Measurements from ENCODE around the gene PTPRG. TPM values are rescaled to one million over a fixed set of nuclear protein-coding genes. Genes with fewer than 3 reads are reported as not detected.

PTPRG gene
- total RNA-seq, 1 experiment from 2014 or later, result 69.3 TPM

- no peaks in the 10 kb centered on the region for H3K27me3 ChIP-seq (ENCODE audit: insufficient read depth, low read length)
- WGBS (ENCODE audit: extremely low coverage, insufficient read length, low lambda C conversion rate), result no CpG with 5 or more reads among the region's 3 CpGs
- no peak overlapping the region for H2BK15ac ChIP-seq (ENCODE audit: low read depth, low read length)
- H3K79me2 ChIP-seq (ENCODE audit: insufficient read depth, low read length), result peaks cover 77% of the 10 kb centered on the region
- H3K23me2 ChIP-seq (ENCODE audit: insufficient read length, low read depth, low read length, poor library complexity, severe bottlenecking), result no peaks in the 10 kb centered on the region
- no peak overlapping the region for H4K8ac ChIP-seq (replicated peaks; ENCODE audit: insufficient read length, low read depth, low read length)
- H3K4me2 ChIP-seq (ENCODE audit: insufficient read depth, insufficient read length, low read length), result no peak overlapping the region
- TF ChIP-seq, protein P1, sequence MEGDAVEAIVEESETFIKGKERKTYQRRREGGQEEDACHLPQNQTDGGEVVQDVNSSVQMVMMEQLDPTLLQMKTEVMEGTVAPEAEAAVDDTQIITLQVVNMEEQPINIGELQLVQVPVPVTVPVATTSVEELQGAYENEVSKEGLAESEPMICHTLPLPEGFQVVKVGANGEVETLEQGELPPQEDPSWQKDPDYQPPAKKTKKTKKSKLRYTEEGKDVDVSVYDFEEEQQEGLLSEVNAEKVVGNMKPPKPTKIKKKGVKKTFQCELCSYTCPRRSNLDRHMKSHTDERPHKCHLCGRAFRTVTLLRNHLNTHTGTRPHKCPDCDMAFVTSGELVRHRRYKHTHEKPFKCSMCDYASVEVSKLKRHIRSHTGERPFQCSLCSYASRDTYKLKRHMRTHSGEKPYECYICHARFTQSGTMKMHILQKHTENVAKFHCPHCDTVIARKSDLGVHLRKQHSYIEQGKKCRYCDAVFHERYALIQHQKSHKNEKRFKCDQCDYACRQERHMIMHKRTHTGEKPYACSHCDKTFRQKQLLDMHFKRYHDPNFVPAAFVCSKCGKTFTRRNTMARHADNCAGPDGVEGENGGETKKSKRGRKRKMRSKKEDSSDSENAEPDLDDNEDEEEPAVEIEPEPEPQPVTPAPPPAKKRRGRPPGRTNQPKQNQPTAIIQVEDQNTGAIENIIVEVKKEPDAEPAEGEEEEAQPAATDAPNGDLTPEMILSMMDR (conservative IDR thresholded peaks at IDR 0.05), result no peak
- no peaks in the 10 kb centered on the region for H4K20me1 ChIP-seq (ENCODE audit: control insufficient read depth, insufficient read depth, insufficient read length)
- H3K14ac ChIP-seq (ENCODE audit: insufficient read depth, low read length), result no peak overlapping the region
- Mint-ChIP-seq H3K27me3 (ENCODE audit: low read depth) (no peaks in the 10 kb centered on the region), H3K4me3 (no peak overlapping the region), H3K4me1 (peaks cover 56 to 68% of the 10 kb centered on the region in 2 experiments), H3K36me3 (ENCODE audit: insufficient read depth in 1 of 3, low read depth in 3 of 3) (peaks cover 0 to 8% (median 2%) of the 10 kb centered on the region in 3 experiments; a peak in 5 of 7 replicates), H3K9me3 (no peaks in the 10 kb centered on the region), H3K27ac (peak overlapping the region in 1 of 3 experiments; percentile 31; a peak in 2 of 7 replicates)
- H3K79me1 ChIP-seq (ENCODE audit: insufficient read depth, low read depth, low read length, poor library complexity, severe bottlenecking), result peaks cover 15% of the 10 kb centered on the region
- H2AFZ ChIP-seq (ENCODE audit: low read length), result no peak overlapping the region
- H3K27ac ChIP-seq (ENCODE audit: insufficient read length, low read depth, low read length), result no peak overlapping the region
- H2BK20ac ChIP-seq (ENCODE audit: low read depth, low read length, poor library complexity, severe bottlenecking), result no peak overlapping the region
- no peak overlapping the region for H4K5ac ChIP-seq (ENCODE audit: insufficient read length, low read depth, low read length)
- no peak overlapping the region for H4K91ac ChIP-seq (ENCODE audit: insufficient read length, low read depth, low read length)
- DNase-seq, result no peak
- no peak overlapping the region for H3K18ac ChIP-seq (ENCODE audit: insufficient read length, low read depth, low read length)
- H2BK12ac ChIP-seq (ENCODE audit: insufficient read length, low read depth, low read length), result no peak overlapping the region
- H3K9me3 ChIP-seq (ENCODE audit: control insufficient read depth, low read depth, low read length), result no peaks in the 10 kb centered on the region
- no peak overlapping the region for H3K4ac ChIP-seq (ENCODE audit: low read depth, low read length)
- no peak overlapping the region for H2AK5ac ChIP-seq (ENCODE audit: insufficient read length, low read length)
- H3T11ph ChIP-seq (ENCODE audit: low read length), result no peak overlapping the region
- no peak overlapping the region for H3K23ac ChIP-seq (ENCODE audit: insufficient read length, low read depth, low read length)
- H2BK5ac ChIP-seq (ENCODE audit: insufficient read length, low read length), result no peak overlapping the region
- no peak overlapping the region for H3K9ac ChIP-seq (ENCODE audit: extremely low read depth, insufficient read length, low read length)
- H3K56ac ChIP-seq (ENCODE audit: insufficient read length, low read depth, low read length), result no peak overlapping the region
- no peak overlapping the region for H2BK120ac ChIP-seq (ENCODE audit: low read depth, low read length, poor library complexity, severe bottlenecking)
- H3K4me1 ChIP-seq (ENCODE audit: insufficient read depth, low read length), result peaks cover 29% of the 10 kb centered on the region
These were observed 34.5 kb downstream of the PTPRG start for GRCh38 chr3:61595826-61596225.
